Left lobe of liver (tissue), 2 donors: ENCODE data around the gene COL2A1. TPM values are rescaled to one million over a fixed set of nuclear protein-coding genes. Genes with fewer than 3 reads are reported as not detected.
A peak's percentile ranks its signal among the peaks of the same experiment; 100 is the strongest.
"Not testable (repeated sequence)": the region's sequence is repeated elsewhere in the genome, so short reads cannot be mapped to it uniquely, and the experiment has no call there.

ENCODE experiments used
- ATAC-seq: fragments of 200-7000 bp; cut with Tn5 transposase; one replicate; pipeline ENCODE4 v1.9.1; 2020; ENCODE audit warnings: mild to moderate bottlenecking, moderate library complexity
- DNase-seq: peaks from one replicate; pipeline ENCODE4 v3.0.0-alpha.2; 2020; ENCODE audit warnings: low spot score
- total RNA-seq: library from RNA; stranded (reverse); gene quantifications from one replicate; pipeline ENCODE4 v1.2.1, GENCODE V29; 2021
- donor health status: DM: no; HTN: no; CAD: no; lungs with moderate emphysema.
- donor health status: DM: no; HTN: yes; CAD: no.

The COL2A1 gene
- total RNA-seq, 1 donor from 2014 or later = 0.08 TPM

- DNase-seq = no peak
- ATAC-seq = no peak
Observed at GRCh38 chr12:47978598-47978873, 25.7 kb downstream of the COL2A1 start.

- ATAC-seq (no peak), DNase-seq (no peak)
Observed at GRCh38 chr12:47977772-47978597, 26.3 kb downstream of the COL2A1 start.

GRCh38 chr12:47977046-47977771 is 27.1 kb downstream of the COL2A1 start:
- DNase-seq (no peak), ATAC-seq (no peak)

GRCh38 chr12:47975816-47976215 is 28.5 kb downstream of the COL2A1 start:
- DNase-seq (no peak), ATAC-seq (no peak)

- ATAC-seq = no peak
- DNase-seq = no peak
Observed at GRCh38 chr12:47975036-47975620, 29.1 kb downstream of the COL2A1 start.

- no peak for ATAC-seq
- no peak for DNase-seq
Observed at GRCh38 chr12:47973870-47974269, 30.4 kb downstream of the COL2A1 start.

GRCh38 chr12:47972895-47973294 is 31.4 kb downstream of the COL2A1 start:
- no peak for DNase-seq
- ATAC-seq = no peak

- DNase-seq (no peak), ATAC-seq (no peak)
Observed at GRCh38 chr12:47970843-47971242, 33.4 kb downstream of the COL2A1 start.

- ATAC-seq = no peak
- no peak for DNase-seq
Observed at GRCh38 chr12:47969845-47970244, 34.4 kb downstream of the COL2A1 start.

- DNase-seq (no peak), ATAC-seq (no peak)
Observed at GRCh38 chr12:47967461-47968321, 36.6 kb downstream of the COL2A1 start.

GRCh38 chr12:47965581-47965980 is 38.7 kb downstream of the COL2A1 start:
- DNase-seq (no peak), ATAC-seq (no peak)

- ATAC-seq = peak; percentile 5
Observed at GRCh38 chr12:47964106-47964728, 40.1 kb downstream of the COL2A1 start.

GRCh38 chr12:47963340-47964040 is 40.8 kb downstream of the COL2A1 start, which contains the start of gene TMEM106C:
TSS of gene TMEM106C (plus strand) at chr12:47963596. CDS start at chr12:47964237, 641 bp downstream.
- ATAC-seq (peak; percentile 99), DNase-seq (peak; percentile 93)

More at GRCh38 chr12:47964106-47964728, 40.1 kb downstream of the COL2A1 start:
- no peak for DNase-seq

GRCh38 chr12:47962198-47962597 is 42.1 kb downstream of the COL2A1 start:
- ATAC-seq = no peak
- no peak for DNase-seq

GRCh38 chr12:47957671-47958070 is 46.6 kb downstream of the COL2A1 start:
- ATAC-seq, DNase-seq: not testable (repeated sequence)

- ATAC-seq (peak; percentile 33), DNase-seq (no peak)
Observed at GRCh38 chr12:47955059-47955458, 49.2 kb downstream of the COL2A1 start.

- ATAC-seq = no peak
Observed at GRCh38 chr12:47954467-47955045, 49.7 kb downstream of the COL2A1 start.

GRCh38 chr12:47954058-47954457 is 50.2 kb downstream of the COL2A1 start:
- no peak for DNase-seq
- no peak for ATAC-seq

More at GRCh38 chr12:47954467-47955045, 49.7 kb downstream of the COL2A1 start:
- no peak for DNase-seq

- ATAC-seq (no peak), DNase-seq (no peak)
Observed at GRCh38 chr12:47950856-47951468, 53.3 kb downstream of the COL2A1 start.
